Measurements from ENCODE around the gene CLDN10.

- TF ChIP-seq CTCF (conservative IDR thresholded peaks at IDR 0.05) (no peak), ZFX (IDR thresholded peaks at IDR 0.05) (no peak)
These were observed 28.9 kb upstream of the CLDN10 start for GRCh38 chr13:95523598-95523997.

Measured in C4-2B (cell line).